Activated CD4-positive, CD25-positive, alpha-beta regulatory T cell treated with anti-CD3 and anti-CD28 coated beads, Interleukin-2, amount 50 U/mL, for 72 hours (primary cell): ENCODE data around the gene PLD4.

Source experiments
- DNase-seq: peaks from one replicate; pipeline ENCODE4 v3.0.0; 2021

The PLD4 gene

DNA sequence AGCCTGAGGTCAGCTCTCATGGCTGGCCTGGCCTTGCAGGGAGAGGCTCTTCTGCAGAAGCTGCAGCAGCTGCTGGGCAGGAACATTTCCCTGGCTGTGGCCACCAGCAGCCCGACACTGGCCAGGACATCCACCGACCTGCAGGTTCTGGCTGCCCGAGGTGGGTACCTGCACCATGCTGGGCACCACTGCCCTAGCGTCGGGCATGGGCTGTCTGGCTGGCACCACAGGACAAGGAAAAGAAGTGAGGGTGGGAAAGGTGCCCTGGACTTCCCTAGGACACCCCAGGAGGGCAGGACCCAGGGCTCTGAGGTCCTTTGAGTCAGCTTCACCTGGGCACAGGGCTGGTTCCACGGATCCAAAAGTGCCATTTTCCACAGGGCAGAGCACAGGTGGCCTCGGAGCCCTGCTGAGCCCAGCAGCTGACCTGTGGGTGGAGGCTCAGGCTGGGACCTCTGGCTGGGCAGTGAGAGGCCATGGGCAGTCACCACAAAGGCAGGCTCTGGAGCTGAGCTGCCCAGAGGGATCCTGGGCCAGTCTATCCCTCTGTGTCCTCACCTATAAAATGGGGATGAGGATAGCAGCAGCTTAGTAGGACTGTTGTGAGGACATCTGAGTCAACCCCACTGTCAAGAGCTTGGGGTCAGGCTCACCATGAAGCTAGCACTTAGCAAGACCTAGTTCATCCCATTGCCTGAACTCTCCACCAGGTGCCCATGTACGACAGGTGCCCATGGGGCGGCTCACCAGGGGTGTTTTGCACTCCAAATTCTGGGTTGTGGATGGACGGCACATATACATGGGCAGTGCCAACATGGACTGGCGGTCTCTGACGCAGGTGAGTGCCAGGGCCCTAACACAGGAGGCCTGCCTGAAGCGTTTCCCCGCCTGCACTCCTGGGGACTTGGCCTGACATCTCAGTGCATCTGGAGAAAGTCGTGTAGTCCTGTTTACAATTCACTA, 4.9 kb downstream of the PLD4 start:
- no peak for DNase-seq

DNA sequence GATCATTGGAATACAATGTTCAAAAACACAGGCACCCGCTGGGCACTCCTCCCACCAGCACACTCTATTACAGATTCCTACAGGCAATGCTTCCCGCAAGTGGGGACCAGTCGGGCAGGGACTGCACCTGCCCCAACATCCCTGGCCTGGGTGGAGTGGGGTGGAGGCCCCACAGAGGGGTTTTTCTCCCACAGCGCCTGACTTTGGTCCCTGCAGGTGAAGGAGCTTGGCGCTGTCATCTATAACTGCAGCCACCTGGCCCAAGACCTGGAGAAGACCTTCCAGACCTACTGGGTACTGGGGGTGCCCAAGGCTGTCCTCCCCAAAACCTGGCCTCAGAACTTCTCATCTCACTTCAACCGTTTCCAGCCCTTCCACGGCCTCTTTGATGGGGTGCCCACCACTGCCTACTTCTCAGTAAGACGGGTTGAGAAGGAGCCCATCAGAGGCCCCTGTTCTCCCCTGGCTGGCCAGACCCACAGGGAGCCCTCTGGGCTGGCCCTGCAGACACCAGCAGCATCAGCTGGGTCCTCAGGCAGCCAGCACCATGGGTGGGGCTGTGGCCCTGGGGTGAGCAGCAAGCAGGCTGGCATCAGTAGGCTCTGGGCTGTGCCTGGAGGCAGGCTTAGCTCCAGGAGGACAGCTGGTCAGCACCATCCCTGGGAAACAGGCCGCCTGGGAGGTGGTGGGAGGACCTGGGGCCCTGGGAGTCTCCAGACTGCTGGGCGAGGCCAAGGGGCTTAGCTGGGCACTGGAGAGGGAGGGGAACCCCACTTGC, 6.0 kb downstream of the PLD4 start:
- no peak for DNase-seq

DNA sequence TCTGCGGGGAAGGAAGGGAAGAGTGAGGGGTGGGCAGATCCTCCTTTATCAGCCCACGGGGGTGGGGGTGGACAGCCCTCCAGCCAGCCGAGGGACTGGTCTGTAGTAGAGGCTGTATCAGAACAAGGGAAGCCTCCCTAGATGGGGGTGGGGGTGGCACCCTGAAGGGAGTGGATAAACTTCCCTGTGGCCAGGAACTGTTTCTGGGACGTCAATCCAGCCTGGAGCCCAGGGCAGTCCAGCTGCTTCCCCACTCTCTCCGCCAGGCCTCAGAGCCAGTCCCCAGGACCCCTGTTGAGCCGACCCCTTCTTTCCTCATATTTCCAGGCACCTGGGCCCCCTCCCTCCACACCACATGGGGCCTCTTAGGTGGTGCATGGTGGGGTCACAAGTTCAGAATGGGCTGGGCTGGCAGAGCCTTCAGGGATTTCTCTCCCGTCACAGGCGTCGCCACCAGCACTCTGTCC, 6.7 kb downstream of the PLD4 start:
- peak; percentile 29 for DNase-seq

DNA sequence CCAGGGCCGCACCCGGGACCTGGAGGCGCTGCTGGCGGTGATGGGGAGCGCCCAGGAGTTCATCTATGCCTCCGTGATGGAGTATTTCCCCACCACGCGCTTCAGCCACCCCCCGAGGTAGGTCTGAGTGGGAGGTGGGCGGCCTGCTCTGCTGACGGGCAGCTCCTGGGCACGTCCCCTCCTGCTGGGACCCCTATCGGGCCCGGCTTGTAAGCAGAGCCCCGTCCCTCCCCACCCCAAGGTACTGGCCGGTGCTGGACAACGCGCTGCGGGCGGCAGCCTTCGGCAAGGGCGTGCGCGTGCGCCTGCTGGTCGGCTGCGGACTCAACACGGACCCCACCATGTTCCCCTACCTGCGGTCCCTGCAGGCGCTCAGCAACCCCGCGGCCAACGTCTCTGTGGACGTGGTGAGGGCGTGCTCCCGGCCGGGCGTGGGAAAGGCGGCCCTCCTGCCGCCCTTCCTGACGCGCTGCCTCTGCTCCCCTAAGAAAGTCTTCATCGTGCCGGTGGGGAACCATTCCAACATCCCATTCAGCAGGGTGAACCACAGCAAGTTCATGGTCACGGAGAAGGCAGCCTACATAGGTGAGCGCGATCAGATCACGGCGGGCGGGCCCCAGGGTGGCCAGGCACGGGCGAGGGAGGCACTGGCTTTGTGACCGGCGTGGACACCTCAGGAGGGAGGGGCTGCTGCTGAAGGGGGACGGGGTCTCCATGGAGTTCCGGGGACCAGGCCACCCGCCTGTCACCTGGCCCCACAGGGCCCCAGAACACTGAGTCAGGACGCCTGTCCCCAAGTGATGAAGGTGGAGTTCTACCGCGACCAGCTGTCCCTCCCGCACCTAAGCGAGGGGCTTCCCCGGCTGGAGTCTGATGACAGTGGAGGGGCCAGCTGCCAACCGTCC, 7.3 kb downstream of the PLD4 start:
- DNase-seq, result peak; percentile 30

GRCh38 chr14:104932676-104933631, 8.3 kb downstream of the PLD4 start:
- peak; percentile 84 for DNase-seq

GRCh38 chr14:104933746-104934733, 9.4 kb downstream of the PLD4 start:
- DNase-seq, result peak; percentile 27

- no peak for DNase-seq
Observed at GRCh38 chr14:104935026-104935650, 10.5 kb downstream of the PLD4 start.

GRCh38 chr14:104935955-104936354, 11.3 kb downstream of the PLD4 start:
- no peak for DNase-seq

- DNase-seq, result no peak
Observed at GRCh38 chr14:104936361-104937155, 11.9 kb downstream of the PLD4 start.

DNA sequence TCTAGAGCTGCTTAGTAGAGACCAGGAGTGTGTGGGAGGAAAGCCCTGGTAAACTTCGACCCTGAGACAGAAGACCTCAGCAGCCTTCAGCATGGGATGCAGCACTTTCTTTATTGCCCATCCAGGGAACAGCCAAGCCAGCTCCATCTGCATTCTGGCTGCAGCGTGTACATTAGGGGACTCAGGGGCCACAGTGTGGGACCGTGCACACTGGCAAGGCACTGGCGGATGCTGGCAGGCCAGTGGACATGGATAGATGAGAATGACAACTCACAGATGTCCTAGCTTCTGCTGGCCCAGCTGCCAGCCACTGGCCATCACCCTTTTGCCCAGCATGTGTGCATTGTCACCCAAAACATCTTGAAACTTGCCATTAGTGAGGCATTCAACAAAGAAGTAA, 12.5 kb downstream of the PLD4 start:
- no peak for DNase-seq

DNA sequence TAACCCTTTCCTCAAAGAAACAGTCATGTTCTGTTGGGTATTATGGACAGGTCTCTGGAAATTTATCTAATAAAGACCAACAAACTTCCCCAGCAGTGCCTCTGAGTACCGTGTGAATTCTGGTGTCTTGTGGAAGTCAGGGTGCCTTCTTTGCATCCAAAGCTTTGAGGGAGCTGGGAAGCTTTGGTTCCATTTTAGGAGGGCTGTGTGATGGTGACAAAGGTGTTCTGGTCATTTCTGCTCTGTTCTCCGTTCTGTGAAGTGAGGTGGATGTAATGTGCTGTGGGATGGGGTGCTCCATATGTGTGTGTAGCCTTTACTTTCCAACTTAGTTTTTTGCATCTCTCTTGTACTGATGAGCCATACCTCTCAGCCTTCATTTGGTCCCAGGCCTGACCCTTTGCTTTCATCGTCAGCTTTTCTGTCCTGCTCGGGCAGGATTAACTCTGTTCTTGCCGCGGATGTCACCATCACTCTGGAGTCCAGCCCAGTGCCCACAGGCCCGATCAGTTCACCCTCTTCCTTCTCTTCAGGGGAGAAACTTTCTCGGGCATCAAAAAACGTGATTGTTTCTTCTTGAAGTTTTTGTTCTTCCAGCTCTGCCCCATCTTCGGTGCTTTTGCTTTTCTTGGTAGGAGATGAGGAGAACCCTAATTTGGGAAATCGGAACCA, 13.2 kb downstream of the PLD4 start:
- DNase-seq, result no peak

DNA sequence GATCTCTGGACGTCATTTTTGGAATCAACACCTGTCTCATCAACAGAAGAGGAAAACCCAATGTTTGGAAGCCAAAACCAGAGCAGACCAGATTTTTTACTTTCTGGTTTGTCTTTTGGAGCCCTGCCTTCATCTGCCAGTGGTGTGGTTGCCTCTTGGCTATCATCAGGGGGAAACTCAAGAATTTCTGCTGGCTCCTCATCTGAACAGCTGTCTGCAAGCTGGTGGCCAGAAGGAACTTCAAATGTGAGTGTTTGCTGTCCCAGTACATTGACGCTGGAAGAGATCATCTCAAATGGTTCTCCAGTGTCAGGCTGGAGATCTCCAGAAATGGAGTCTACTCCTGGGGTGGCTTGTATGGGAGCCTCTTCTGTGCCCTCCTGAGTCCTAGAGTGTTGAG, 13.8 kb downstream of the PLD4 start:
- DNase-seq, result no peak

- no peak for DNase-seq
Observed at GRCh38 chr14:104938960-104939359, 14.3 kb downstream of the PLD4 start.

DNA sequence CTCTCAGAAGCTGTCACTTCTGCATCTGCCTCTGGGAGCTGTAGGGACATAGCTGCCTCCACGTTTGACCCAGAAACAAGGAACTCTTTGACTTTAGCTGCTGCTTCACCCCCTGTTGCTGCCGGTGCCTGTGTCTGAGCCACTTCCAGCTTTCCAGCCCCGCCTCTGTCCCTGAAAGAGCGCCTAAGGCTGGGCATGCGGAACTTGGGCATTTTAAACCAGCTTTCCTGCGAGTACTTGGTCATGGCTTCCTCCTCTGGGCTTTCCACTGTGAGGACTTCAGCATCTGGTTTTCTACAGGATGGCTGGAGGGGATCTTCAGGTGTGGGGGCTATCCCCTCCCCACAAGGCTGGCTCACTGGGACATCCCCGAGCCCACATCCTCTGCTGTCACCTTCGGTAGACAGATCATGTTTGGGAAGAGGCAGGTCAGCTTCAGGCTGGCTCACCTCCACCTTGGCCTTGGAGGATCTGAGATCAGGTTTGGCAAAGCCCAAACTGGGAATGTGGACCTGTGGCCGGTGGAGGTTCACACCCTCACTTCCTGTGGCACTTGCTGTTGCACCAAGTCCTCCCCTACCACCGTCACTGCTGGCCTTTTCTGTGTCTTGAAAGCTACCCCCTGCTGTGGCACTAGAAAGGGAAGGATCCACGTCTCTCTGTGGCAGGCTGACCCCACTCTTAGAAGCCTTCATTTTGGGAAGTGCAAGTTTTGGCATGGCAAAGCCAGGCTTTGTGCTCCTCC, 15.2 kb downstream of the PLD4 start:
- no peak for DNase-seq

DNA sequence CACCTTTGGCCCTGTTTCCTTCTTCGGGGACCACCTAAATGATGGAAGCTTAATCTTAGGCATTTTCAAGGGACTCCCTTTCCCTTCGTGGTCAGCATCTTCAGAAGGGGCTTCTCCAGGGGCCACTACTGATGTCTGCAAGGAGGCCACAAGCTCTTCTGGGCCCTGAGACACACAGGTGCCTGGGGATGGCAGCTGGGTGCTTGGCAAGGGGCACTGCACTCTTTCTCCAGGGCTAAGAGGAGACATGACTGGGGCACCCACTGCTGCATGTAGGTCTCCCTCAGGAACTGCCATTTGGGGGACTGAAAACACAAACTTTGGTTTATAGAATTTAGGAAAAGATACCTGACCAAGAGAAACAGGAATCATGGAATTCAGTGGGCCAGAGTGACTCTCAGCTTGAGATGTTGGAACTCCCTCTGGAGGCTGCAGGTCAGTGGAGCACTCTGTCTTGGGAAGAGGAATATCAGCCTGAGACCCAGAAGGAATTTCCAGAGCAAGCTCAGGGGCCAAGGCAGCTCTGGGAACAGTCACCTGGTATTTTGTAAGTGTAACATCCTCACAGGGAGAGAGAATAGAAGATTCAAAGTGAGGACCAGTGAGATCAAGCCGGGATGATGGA, 16.0 kb downstream of the PLD4 start:
- DNase-seq, result no peak

GRCh38 chr14:104941508-104942365, 17.1 kb downstream of the PLD4 start:
- DNase-seq, result no peak
